Measurements from ENCODE around the gene UNC50.
A peak's percentile ranks its signal among the peaks of the same experiment; 100 is the strongest.
"Not testable (repeated sequence)": the region's sequence is repeated elsewhere in the genome, so short reads cannot be mapped to it uniquely, and the experiment has no call there.

UNC50 gene

DNA sequence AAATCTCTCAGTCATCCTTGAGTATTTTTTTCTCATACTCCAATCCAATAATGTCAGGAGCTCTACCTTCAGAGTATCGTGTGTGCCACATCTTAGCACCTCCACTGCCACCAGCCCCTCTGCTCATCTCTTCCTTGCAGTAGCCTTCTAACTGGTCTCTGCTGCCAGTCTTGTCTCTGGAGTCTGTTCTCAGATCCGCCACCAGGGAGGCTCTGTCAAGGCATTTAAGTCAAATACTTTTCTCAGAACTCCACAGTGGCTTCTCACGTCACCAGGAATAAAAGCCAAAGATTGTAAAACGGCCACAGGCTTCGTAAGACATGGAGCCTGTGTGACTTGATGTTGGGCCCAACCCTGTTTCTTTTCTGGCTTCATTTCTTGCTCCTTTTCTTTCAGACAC lies 7.1 kb downstream of the UNC50 start:
- no peak for DNase-seq

DNA sequence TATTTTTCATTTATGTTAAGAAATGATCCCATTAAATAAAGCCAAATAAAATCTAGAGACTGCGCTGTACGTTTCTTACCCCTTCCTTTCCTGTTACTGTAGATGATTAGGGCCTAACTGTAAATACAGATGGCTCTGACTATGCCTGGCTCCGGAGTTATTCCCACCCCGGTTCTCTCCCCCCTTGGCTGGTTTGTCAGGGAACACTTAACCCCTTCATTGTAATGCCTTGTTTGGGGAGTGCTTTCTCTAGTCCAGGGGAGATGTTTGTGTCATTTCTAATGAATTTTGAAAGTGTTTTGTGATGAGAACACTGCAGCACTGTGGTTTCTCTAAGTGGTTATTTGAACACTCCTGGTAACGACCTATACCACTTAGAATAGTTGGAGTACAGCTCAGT lies 8.8 kb downstream of the UNC50 start:
- no peak for DNase-seq

DNA sequence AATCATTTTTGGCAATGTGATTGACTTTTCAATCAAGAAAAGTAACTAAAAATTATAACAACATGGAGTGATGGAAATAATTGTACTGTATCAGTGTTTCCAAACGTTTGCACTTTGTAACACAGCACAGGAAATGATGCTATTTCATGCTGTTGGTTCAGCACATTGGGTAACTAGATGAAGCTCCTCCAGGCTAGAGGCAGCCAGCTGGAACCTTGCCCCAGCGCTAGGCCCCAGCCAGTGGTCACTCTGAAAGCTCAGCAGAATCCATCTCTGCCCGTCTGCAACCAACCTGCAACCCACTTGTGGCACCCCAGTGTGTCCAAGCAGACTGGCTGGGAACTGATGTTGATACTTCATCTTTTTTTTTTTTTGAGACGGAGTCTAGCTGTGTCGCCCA lies 15.3 kb downstream of the UNC50 start:
- no peak for DNase-seq

DNA sequence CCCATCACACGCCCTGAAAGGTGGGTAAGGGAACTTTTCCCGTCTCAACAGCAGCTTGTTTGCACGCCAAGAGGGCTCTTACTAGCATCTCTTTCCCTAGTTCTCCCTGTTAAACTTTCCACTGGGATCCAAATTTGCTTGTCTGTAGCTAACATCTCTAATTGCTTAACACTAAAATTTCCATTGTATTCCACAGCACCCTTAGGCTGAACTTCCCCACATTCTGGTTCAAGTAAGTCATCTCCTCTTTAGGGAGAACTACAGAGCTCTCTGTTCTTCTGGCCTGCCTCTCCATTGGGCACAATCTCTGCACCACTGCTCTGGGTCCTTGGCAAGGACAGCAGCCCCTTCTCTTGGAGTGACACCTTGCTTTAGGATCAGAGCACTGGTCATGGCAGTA lies 24.0 kb downstream of the UNC50 start:
- no peak for DNase-seq

DNA sequence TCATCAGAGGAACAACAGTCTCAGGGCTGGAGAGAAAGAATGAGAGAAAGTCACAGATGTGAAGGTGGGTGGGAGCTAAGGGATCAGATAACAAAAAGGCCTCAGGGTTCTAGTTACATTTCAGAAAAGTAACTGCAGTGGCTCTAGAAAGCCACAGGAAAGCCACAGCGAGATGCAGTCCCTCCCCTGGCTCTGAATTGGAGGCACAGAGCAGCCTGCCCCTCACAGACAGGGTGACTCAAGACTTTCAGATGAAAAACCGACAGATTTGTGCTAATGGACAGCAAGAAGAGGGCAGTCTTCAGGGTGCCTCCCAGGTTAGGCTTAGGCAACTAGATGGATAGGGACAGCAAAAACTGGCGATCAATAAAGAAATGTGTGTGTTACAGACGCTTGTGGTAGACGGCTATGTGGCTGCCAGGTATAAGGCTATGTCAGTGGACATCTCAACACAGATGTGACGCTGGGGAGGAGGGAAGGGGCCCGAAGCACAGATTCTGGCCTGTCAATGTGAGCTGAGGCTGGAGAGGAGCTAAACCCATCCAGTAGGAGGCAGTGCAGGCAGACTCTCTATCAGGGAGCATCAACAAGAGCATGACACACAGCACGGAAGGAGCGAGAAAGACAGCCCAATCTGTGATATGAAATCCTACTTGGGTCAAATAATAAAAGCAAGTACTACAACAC lies 26.2 kb downstream of the UNC50 start:
- no peak for DNase-seq

DNA sequence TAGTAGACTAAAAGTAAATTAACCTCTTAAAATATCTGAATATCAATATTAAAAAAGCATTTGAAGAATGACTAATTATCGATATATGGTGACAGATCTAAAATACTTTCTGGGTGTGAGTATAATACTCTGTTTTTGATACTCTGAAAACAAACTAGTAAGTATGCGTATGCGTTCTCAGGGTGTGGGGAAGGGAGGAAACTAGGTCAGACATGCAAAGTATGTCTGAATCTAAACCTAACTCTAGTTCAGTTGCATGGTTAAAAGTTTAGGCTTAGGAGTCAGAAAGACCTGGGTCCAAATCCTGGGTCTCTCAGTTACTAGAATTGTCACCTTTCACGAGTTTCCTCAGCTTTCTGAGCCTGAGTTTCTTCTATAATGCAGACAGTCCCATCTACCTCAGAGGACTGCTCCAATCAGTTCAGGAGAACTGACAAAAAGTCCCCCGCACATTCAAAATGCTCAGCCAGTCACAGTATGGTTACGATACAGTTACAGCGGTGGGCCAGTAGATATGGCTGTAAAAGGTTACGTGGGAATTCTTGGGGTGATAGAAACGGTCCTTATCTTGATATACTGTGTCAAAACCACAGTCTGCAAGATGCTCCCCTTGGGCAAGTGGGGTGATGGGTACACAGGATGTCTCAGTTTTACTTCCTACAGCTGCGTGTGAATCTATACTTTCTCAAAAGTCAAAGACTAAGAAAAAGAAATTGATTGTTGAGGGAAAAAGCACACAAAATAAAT lies 29.2 kb downstream of the UNC50 start:
- no peak for DNase-seq

DNA sequence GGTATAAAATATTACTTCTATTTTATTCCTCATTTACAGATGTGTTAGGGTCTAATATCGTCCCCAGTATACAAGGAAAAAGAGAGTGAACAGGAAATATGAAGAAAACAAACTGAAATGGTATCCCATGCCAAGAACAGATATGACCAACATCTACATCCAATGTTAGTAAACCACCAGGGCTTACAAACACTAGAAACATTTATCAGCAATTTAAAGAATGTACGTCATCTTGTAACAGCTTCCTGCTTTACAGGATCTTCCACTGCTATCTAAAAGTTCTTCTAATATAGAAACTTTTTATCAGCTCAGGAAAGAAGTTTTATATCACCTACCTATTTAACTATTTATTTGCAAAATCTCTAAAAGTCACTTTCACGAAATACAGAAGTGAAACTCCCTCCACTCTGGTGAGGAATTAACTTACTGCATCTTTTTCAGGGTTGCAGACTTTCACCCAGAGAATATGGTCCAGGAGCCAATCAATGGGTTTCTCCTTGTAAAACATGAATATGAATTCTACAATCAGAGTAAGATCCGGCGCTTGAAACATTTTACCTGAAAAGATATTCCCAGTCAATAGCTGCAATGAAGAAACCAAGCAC lies 35.2 kb downstream of the UNC50 start:
- DNase-seq = no peak

DNA sequence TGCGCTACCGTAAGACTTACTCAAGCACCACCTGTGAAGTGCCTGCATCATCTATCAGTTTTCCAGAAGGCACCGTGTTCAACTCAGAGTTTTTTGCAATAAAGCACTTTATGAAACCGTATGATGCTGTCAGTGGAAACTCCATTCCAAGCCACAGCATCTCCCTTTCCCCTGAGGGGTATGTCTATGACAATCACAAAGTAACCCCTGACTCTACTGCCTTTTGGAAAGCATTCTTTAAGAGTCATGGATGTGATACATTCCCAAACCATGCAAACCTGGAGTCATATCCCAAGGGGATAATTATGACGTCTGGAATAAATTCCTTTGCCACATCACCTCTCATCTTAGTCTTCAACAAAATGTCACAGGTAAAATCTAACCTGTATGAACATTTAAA lies 39.2 kb downstream of the UNC50 start:
- no peak for DNase-seq

DNA sequence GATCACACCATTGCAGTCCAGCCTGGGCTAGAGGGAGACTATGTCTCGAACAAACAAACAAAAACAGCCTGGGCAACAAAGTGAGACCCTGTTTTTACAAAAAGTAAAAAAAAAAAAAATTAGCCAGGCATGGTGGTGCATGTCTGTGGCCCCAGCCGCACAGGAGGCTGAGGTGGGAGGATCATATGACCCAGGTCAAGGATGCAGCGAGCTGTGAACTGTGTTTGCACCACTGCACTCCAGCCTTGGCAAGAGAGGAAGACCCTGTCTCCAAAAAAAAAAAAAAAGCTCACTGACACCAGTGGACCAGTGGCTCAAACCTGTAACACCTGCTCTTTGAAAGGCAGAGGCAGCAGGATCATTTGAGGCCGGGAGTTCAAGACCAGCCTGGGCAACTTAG lies 40.1 kb downstream of the UNC50 start:
- no peak for DNase-seq

DNA sequence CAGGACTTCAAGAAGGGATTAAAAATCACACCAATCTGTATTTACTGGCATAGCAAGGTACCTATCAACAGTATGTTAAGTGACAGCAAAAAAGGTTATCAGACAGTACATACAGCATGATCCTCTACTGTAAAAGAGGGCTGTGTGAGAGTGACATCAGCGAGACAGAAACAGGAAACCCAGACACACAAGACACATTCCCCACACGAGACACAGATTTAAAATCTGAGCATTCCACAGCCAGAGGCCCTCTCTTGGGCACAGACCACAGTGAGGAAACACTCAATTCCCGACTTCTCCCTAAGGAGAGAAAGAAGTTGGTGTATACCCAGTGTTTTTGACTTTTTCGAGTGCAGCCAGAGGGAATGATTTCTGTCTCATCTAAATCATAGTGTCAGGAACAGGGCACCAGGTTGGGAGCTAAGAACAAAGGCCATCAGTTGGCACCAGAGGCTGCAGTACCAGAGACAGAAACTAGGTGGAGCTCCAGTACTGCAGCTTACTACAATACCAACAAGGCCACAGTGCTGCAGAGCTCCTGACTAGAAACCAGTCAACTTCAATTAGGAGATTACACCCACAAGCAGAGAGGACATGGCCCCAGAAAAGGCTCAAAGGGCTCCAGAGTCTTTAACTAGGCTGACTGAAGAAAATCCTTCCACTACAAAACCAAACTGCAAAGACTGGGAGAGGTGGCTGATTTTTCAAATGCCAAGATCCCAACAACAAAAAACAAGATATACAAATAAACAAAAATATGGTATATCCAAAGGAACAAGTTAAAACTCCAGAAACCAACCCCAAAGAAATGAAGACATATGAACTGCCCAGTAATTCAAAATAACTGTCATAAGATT lies 41.0 kb downstream of the UNC50 start:
- peak; percentile 79 for DNase-seq

DNA sequence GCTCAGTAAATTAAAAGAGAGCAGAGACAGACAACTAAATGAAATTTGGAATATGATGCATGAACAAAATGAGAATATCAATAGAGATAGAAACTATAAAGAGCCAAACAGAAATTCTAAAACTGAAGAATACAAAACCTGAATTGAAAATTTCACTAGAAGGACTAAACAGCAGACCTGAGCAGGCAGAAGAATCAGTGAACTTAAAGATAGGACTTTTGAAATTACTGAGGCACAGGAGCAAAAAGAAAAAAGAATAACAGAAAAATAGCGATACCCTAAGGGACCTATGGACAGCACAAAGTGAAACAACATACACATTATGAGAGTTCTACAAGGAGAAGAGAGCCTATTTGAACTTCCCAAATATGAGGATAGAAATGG lies 41.6 kb downstream of the UNC50 start:
- DNase-seq = no peak

DNA sequence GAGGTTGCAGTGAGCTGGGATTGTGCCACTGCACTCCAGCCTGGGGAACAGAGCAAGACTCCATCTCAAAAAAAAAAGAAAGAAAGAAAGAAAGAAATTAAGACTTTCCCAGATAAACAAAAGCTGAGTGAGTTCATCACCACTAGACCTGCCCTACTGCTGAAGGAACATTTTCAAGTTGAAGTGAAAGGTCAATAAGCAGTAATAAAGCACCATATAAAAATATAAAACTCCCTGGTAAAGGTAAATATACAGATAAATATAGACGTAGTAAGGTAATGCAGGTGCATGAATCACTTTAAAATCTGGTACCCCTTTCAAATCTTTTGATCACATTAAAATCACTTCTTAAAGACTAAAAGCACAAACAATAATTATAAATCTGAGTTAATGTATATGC lies 42.6 kb downstream of the UNC50 start:
- DNase-seq = no peak

DNA sequence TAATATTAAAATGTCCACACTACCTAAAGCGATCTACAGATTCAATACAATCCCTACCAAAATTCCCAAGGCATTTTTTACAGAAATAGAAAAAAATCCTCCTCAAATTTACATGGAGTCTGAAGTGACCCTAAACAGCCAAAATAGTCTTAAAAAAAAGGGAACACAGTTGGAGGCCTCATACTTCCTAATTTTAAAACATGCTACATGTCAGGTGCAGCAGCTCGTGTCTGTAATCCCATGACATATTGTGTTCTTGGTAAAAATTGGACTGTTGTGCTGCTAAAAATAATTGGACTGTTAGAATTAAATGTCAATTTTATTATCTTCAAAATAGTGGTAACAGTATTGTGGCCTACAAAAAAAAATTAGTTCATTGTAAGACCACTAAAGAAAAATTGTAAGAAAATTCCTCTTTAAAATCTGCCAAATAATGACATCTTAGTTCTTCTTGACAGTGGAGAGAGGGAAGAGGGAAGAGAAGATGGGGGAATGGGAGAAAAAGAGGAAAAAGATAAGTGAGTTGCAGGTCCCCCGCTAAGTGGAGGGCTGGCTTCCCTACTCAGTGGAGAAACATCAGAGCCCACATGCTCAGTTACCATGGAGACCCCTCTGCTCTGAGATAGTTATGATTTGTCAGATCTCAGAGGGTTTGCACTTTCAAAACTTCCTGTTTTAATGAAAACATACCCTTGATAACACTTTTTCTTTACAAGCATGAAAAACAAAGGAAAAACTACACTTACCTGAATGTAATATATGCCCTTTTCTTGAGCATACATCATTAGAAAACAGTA lies 46.5 kb downstream of the UNC50 start:
- DNase-seq = no peak

DNA sequence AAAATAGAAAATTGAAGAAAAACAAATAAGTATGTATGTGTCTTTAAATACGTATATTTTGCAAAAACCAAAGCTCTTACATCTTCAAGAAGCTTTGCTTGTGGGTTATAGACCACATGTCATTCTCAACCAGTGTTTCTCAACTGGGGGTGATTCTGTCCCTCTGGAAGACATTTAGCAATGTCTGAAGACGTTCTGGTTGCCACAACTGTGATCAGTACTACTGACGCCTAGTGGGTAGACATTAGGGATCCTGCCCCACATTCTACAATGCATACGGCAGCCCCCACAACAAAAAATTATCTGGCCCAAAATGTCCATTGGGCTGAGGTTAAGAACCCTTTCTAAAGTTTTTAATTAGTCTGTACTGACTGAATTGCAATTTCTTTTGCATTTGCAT lies 48.4 kb downstream of the UNC50 start:
- no peak for DNase-seq

DNA sequence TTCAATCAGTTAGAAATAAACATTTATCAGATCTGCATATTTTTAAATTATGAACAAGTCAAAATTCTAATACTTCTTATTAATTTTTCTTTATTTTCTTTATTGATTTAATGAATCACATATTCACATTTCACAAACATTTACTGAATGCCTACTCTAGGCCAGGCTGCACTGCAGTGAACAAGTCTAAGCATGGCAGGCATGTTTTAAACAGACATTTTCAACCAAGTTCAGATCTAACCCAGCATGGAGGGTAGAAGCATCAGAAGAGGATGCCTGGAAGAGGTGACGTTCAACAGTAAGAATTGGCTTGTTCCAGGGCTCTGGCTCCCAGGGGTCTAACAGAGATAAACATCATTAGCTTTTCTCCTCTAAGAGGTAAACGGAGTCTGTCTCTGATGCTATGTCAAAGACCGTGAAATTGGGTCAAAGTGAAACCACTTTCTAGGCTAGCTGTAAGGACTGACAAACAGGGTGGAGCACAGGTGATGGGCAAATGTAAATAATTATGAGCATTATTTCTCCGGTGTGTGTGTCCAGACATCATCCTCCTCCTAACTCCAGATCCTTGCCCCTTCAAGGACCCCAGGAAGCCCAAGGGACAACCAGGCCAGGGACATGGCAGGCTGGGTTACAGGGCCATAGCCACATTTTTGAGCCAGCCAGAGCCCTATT lies 50.6 kb downstream of the UNC50 start:
- no peak for DNase-seq

DNA sequence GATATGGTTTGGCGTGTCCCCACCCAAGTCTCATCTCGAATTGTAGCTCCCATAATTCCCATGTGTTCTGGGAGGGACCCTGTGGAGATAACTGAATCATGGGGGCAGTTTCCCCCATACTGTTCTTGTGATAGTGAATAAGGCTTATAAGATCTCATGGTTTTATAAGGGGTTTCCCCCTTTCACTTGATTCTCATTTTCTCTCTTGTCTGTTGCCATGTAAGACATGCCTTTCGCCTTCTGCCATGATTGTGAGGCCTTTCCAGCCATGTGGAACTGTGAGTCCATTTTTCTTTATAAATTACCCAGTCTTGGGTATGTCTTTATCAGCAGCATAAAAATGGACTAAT lies 51.1 kb downstream of the UNC50 start:
- DNase-seq = not testable (repeated sequence)

DNA sequence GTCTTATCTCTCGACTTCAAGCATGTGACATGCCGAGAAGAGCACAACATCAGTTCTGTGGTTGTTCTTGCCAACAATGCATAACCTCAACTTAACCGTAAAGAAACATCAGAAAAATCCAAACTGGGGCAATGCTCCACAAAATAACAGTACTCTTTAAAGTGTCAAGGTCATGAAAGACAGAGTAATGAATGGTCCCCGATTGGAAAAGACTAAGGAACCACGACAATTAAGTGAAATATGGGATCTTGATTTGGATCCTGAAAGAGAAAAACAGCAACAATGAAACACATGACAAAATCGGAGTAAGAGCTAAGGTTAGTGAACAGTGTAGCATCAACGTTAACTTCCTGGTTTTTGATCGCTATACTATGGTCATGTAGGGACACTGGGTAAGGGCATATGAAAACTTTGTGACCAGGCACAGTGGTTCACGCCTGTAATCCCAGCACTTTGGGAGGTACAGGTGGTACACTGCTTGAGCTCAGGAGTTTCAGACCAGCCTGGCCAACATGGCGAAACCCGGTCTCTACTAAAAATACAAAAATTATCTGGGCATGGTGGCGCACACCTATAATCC lies 55.2 kb downstream of the UNC50 start:
- DNase-seq = no peak

DNA sequence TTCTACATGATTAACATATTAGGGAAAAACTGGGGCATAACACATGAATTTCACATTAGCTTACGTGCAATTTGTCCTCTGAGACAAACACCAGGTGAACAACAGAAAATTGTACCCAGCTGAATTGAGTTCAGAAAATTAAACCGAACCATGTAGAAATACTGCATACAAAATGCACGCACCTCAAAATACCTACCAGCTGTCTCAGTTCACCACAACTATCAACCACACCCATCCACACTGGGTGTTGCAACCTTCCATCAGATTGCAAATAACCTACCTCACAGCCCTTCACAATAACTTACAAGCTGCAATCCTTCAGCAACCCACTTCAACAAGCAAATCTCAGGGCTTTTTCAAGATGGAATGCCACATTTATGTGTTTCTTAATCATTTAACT lies 55.9 kb downstream of the UNC50 start:
- no peak for DNase-seq

DNA sequence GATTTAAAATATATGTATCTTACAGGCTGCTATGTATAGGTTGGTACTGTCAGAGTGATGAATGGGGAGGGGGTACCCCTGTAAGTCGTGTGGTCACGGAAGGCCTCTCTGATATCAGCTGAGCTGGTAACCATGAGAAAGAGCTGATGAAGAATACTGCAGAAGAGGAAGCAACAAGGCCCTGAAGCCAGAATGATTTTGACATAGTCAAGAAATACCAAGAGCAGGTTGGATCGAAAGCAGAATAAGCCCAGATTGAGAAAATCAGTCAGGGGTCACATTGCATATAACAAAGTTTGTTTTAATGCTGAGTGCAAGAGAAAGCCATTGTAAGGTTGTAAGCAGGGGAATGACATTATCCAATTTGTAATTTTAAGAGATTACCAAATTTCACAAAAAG lies 57.3 kb downstream of the UNC50 start:
- no peak for DNase-seq
